Measurements from ENCODE around the gene DNAAF8. TPM values are rescaled to one million over a fixed set of nuclear protein-coding genes. Genes with fewer than 3 reads are reported as not detected.

DNAAF8 gene
- total RNA-seq, 1 experiment from 2014 or later = 2.4 TPM

- BruUV-seq (replicated peaks) = no TSS peak
- no peaks in the 10 kb centered on the region for H3K9me2 ChIP-seq (ENCODE audit: insufficient read depth)
- intact Hi-C loops (cut with micrococcal nuclease; ENCODE audit: unreplicated experiment) = no loop called here
- no peak for DNase-seq
- no peak overlapping the region for H3K4me2 ChIP-seq
- no peaks in the 10 kb centered on the region for H3K4me1 ChIP-seq (replicated peaks; ENCODE audit: insufficient read depth)
- H3K79me2 ChIP-seq (ENCODE audit: low read depth) = no peaks in the 10 kb centered on the region
- no peak overlapping the region for H2AFZ ChIP-seq
- H3K27ac ChIP-seq = no peak overlapping the region
- POLR2A ChIA-PET (ENCODE audit: unreplicated experiment) = no interaction called here
- CTCF ChIA-PET = interaction anchor here (0.5 kb wide), 1 partner anchor 239 kb away, joined by 6 read pairs; no protein-coding TSS in a partner anchor
- H3K4me3 ChIP-seq = no peak overlapping the region
- no peaks in the 10 kb centered on the region for H4K20me1 ChIP-seq (ENCODE audit: insufficient read depth)
- H3F3A ChIP-seq (ENCODE audit: insufficient read depth, low read depth) = no peaks in the 10 kb centered on the region
- no peak for TF ChIP-seq EZH2 (IDR thresholded peaks at IDR 0.05; ENCODE audit: low read depth)
- TF ChIP-seq, protein P1, sequence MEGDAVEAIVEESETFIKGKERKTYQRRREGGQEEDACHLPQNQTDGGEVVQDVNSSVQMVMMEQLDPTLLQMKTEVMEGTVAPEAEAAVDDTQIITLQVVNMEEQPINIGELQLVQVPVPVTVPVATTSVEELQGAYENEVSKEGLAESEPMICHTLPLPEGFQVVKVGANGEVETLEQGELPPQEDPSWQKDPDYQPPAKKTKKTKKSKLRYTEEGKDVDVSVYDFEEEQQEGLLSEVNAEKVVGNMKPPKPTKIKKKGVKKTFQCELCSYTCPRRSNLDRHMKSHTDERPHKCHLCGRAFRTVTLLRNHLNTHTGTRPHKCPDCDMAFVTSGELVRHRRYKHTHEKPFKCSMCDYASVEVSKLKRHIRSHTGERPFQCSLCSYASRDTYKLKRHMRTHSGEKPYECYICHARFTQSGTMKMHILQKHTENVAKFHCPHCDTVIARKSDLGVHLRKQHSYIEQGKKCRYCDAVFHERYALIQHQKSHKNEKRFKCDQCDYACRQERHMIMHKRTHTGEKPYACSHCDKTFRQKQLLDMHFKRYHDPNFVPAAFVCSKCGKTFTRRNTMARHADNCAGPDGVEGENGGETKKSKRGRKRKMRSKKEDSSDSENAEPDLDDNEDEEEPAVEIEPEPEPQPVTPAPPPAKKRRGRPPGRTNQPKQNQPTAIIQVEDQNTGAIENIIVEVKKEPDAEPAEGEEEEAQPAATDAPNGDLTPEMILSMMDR (conservative IDR thresholded peaks at IDR 0.05) = no peak
- no peaks in the 10 kb centered on the region for H3K27me3 ChIP-seq (ENCODE audit: insufficient read depth, low read depth)
- no peaks in the 10 kb centered on the region for H3K9me3 ChIP-seq (ENCODE audit: insufficient read depth, low read depth)
- peaks cover 14% of the 10 kb centered on the region; the same call in 1 of the 2 replicates for H3K36me3 ChIP-seq (ENCODE audit: low read depth)
Measured at GRCh38 chr16:4706871-4707270, 27.5 kb upstream of the DNAAF8 start.

GRCh38 chr16:4709481-4709880, 24.9 kb upstream of the DNAAF8 start:
- Histone ChIP-seq H3K27ac (no peak overlapping the region), H3K36me3 (ENCODE audit: low read depth) (0 out of 2 replicates have a peak, but pooled peaks cover 14% of the 10 kb centered on the region), H3K4me1 (replicated peaks; ENCODE audit: insufficient read depth) (no peaks in the 10 kb centered on the region), H3K27me3 (ENCODE audit: insufficient read depth, low read depth) (no peaks in the 10 kb centered on the region), H4K20me1 (ENCODE audit: insufficient read depth) (no peaks in the 10 kb centered on the region), H3K4me2 (no peak overlapping the region), H3K9me2 (ENCODE audit: insufficient read depth) (no peaks in the 10 kb centered on the region), H3K4me3 (no peak overlapping the region), H2AFZ (no peak overlapping the region), H3K9me3 (ENCODE audit: insufficient read depth, low read depth) (no peaks in the 10 kb centered on the region), H3F3A (ENCODE audit: insufficient read depth, low read depth) (no peaks in the 10 kb centered on the region), H3K79me2 (ENCODE audit: low read depth) (no peaks in the 10 kb centered on the region)
- intact Hi-C loops (cut with micrococcal nuclease; ENCODE audit: unreplicated experiment) = no loop called here
- ChIA-PET CTCF (no interaction called here), POLR2A (ENCODE audit: unreplicated experiment) (interaction anchor here (0.6 kb wide), 1 partner anchor 23 kb away, joined by 5 read pairs; no protein-coding TSS in a partner anchor)
- no peak for DNase-seq
- no TSS peak for BruUV-seq (replicated peaks)
- no peak for TF ChIP-seq EZH2 (IDR thresholded peaks at IDR 0.05; ENCODE audit: low read depth)

DNA sequence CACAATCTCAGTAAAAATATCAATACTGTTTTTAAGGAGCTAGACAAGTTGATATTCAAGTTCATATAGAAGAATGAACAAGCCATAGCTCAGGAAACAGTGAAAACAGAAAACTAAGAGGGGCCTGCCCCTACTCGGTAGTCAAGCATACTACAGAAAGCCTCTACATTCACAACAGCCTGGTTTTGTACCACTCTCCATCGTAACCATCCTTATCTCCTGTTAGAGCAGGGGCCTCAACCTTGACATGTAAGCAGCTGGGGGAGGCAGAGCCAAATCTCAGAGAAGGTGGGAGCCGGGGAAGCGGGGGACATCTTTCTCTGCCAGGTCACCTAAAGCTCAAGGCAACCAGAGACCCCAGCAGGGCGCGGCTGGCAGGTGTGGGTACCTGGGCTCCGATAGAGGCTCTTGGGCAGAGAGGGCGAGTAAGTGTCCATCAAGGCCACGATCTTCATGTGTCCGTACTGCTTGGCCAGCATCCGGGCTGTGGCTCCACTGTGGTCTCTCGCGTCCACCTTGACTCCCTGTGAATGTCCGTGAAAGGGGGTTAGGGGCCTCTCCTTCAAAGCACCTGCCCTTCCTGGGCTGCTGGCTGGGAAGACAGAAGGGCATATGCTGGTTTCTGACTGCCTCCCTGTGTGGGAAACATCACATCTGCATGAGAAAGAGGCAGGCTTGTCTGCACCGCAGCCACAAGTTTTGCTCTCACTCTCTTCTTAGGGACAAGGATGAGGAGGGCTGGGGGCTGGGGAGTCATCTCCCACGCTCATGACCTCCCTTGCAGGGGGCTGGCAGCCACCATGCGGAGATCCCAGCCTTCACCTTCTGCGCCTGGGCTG, 20.5 kb upstream of the DNAAF8 start:
- no peak overlapping the region for H3K4me3 ChIP-seq
- no TSS peak for BruUV-seq (replicated peaks)
- H4K20me1 ChIP-seq (ENCODE audit: insufficient read depth) = no peaks in the 10 kb centered on the region
- H3K9me2 ChIP-seq (ENCODE audit: insufficient read depth) = no peaks in the 10 kb centered on the region
- ChIA-PET CTCF (no interaction called here), POLR2A (ENCODE audit: unreplicated experiment) (no interaction called here)
- H3K27ac ChIP-seq = no peak overlapping the region
- H3K27me3 ChIP-seq (ENCODE audit: insufficient read depth, low read depth) = no peaks in the 10 kb centered on the region
- no peaks in the 10 kb centered on the region for H3F3A ChIP-seq (ENCODE audit: insufficient read depth, low read depth)
- DNase-seq = no peak
- H3K79me2 ChIP-seq (ENCODE audit: low read depth) = no peaks in the 10 kb centered on the region
- no peak overlapping the region for H2AFZ ChIP-seq
- H3K9me3 ChIP-seq (ENCODE audit: insufficient read depth, low read depth) = no peaks in the 10 kb centered on the region
- no peak for TF ChIP-seq EZH2 (IDR thresholded peaks at IDR 0.05; ENCODE audit: low read depth)
- TF ChIP-seq, protein P1 (conservative IDR thresholded peaks at IDR 0.05) = no peak
- no peak overlapping the region for H3K4me2 ChIP-seq
- no peaks in the 10 kb centered on the region for H3K4me1 ChIP-seq (replicated peaks; ENCODE audit: insufficient read depth)
- intact Hi-C loops (cut with micrococcal nuclease; ENCODE audit: unreplicated experiment) = no loop called here
- 0 out of 2 replicates have a peak, but pooled peaks cover 14% of the 10 kb centered on the region for H3K36me3 ChIP-seq (ENCODE audit: low read depth)

Data from PC-9 (cell line).